HepG2 (cell line): Measurements from ENCODE around the gene DIP2C. TPM values are rescaled to one million over a fixed set of nuclear protein-coding genes. Genes with fewer than 3 reads are reported as not detected.

ENCODE experiments used
- ATAC-seq: fragments of 200-7000 bp; cut with Tn5 transposase; 3 replicates; pipeline ENCODE4 v1.9.1; 2020; ENCODE audit warnings: mild to moderate bottlenecking, moderate library complexity
- BruUV-seq: library from RNA; stranded (reverse); fragments of 400-500 nt; replicated peaks from 2 replicates; lab custom pipeline; 2021; lab: Mats Ljungman, UMichigan
- CTCF ChIA-PET: fragments of 300-600 bp; formaldehyde crosslinking; extraction: SDS; loops from one replicate; lab custom pipeline; 2021; ENCODE audit warnings: low total read pairs, inconsistent platforms, low intra/inter-chr PET ratio; lab: Yijun Ruan, JAX
- POLR2A ChIA-PET: fragments of 350-600 bp; sonication (Branson Sonifier 250); formaldehyde crosslinking; loops from one replicate; lab custom pipeline; 2020; ENCODE audit warnings: antibody characterized with exemption, inconsistent platforms; lab: Yijun Ruan, JAX
- DNase-seq: peaks from one replicate; pipeline ENCODE4 v3.0.0-alpha.2; 2015; ENCODE audit warnings: low spot score
- FAIRE-seq: peaks from 3 replicates; lab custom pipeline; 2011; peaks lifted over from hg19 to GRCh38; lab: Jason Lieb, UNC
- H2AFZ ChIP-seq: one replicate; pipeline ENCODE4 v1.6.1; 2011; ENCODE audit warnings: low read length, inconsistent platforms
- H3K27ac ChIP-seq: fragments of 300-600 bp; 3 replicates; pipeline ENCODE4 v1.8.0; 2011; ENCODE audit warnings: mixed run types, mild to moderate bottlenecking, mixed read lengths, low read length, inconsistent platforms; ENCODE audit not compliant: insufficient read depth; ENCODE audit errors: extremely low read length
- H3K27me3 ChIP-seq, 2 experiments: fragments of 200-600 bp in 1 of 2; 2 replicates in 1 of 2; 3 replicates in 1 of 2; pipeline versions ENCODE4 v1.6.0 to v1.8.0; 2011; ENCODE audit warnings: low read length in 2 of 2, mild to moderate bottlenecking in 2 of 2, moderate library complexity in 2 of 2, inconsistent platforms in 1 of 2; ENCODE audit not compliant: insufficient read depth in 2 of 2, control insufficient read depth in 1 of 2
- H3K36me3 ChIP-seq, 2 experiments: fragments of 200-600 bp in 1 of 2; replicated peaks in 1 of 2; 2 replicates in 1 of 2; 3 replicates in 1 of 2; pipeline versions ENCODE4 v1.5.1 to v1.8.0; 2011; ENCODE audit warnings: low read length in 2 of 2, inconsistent platforms in 1 of 2; ENCODE audit not compliant: insufficient read depth in 2 of 2, control insufficient read depth in 1 of 2
- H3K4me1 ChIP-seq: 2 replicates; pipeline ENCODE4 v1.5.1; 2012; ENCODE audit warnings: low read length, inconsistent platforms; ENCODE audit not compliant: insufficient read depth
- H3K4me2 ChIP-seq: 2 replicates; pipeline ENCODE4 v1.6.0; 2011; ENCODE audit warnings: low read depth, low read length, inconsistent platforms
- H3K4me3 ChIP-seq, 3 experiments: fragments of 200-600 bp in 1 of 3; sonication (generic), shearing (Covaris generic) in 1 of 3; replicated peaks in 1 of 3; 2 replicates each; pipeline ENCODE4 v1.5.1; 2011 to 2016; ENCODE audit warnings: low read length in 3 of 3, inconsistent platforms in 2 of 3, low read depth in 2 of 3, mild to moderate bottlenecking in 2 of 3, control low read depth in 1 of 3, mixed read lengths in 1 of 3; ENCODE audit not compliant: insufficient read depth in 1 of 3
- H3K79me2 ChIP-seq: one replicate; pipeline ENCODE4 v1.6.1; 2011; ENCODE audit warnings: low read length, inconsistent platforms; ENCODE audit not compliant: insufficient read depth
- H3K9ac ChIP-seq: 2 replicates; pipeline ENCODE4 v1.6.0; 2011; ENCODE audit warnings: mild to moderate bottlenecking, low read depth, low read length, inconsistent platforms; ENCODE audit not compliant: insufficient read depth
- H3K9me3 ChIP-seq: 2 replicates; pipeline ENCODE4 v1.5.1; 2012; ENCODE audit warnings: mild to moderate bottlenecking, low read length
- H4K20me1 ChIP-seq: 2 replicates; pipeline ENCODE4 v1.6.0; 2011; ENCODE audit warnings: inconsistent platforms, mild to moderate bottlenecking, low read length, moderate library complexity; ENCODE audit not compliant: insufficient read depth
- NFE2 ChIP-seq: sonication (generic); formaldehyde crosslinking; IDR thresholded peaks from 2 replicates; pipeline ENCODE4 v1.4.0; 2020; ENCODE audit warnings: missing genetic modification reagents
- SMAD3 ChIP-seq: sonication (generic); formaldehyde crosslinking; IDR thresholded peaks from 2 replicates; pipeline ENCODE4 v1.4.0; 2020; ENCODE audit warnings: missing genetic modification reagents
- SMYD3 ChIP-seq: sonication (generic); formaldehyde crosslinking; IDR thresholded peaks from 2 replicates; pipeline ENCODE4 v1.8.1; 2023; ENCODE audit warnings: mild to moderate bottlenecking, missing genetic modification reagents
- ZBTB1 ChIP-seq: sonication (generic); formaldehyde crosslinking; IDR thresholded peaks from 2 replicates; pipeline ENCODE4 v1.4.0; 2020; ENCODE audit warnings: missing genetic modification reagents, borderline replicate concordance
- ZBTB2 ChIP-seq: sonication (generic); formaldehyde crosslinking; IDR thresholded peaks from 2 replicates; pipeline ENCODE4 v1.8.0; 2022; ENCODE audit warnings: low read depth, missing genetic modification reagents
- ZKSCAN8 ChIP-seq: IDR thresholded peaks from 2 replicates; pipeline ENCODE4 v1.6.1; 2016; ENCODE audit warnings: borderline replicate concordance, missing genetic modification reagents, missing compliant biosample characterization
- ZNF296 ChIP-seq: sonication (generic); formaldehyde crosslinking; conservative IDR thresholded peaks from 2 replicates; pipeline ENCODE4 v1.5.0; 2020; ENCODE audit warnings: mild to moderate bottlenecking, missing genetic modification reagents
- WGBS: methylation state at CpG from one replicate; pipeline ENCODE4 v1.1.6; 2017; ENCODE audit warnings: low lambda C conversion rate; 5-methylcytosine and 5-hydroxymethylcytosine counted together
- in situ Hi-C: cut with HindIII; loops from 2 replicates; pipeline ENCODE4 v1.10.0; 2017; ENCODE audit warnings: low pct_unique_long_range_greater_than_20kb; ENCODE audit not compliant: extremely low pct_ligation_motif_present
- intact Hi-C: fragments of 100-400 bp; cut with micrococcal nuclease; formaldehyde crosslinking; loops from one replicate; pipeline ENCODE4 v1.10.0; 2022; ENCODE audit not compliant: unreplicated experiment
- polyA plus RNA-seq, 8 experiments: library from polyadenylated mRNA; depleted of rRNA in 3 of 8; stranded (reverse) in 7 of 8; unstranded in 1 of 8; fragments of >200 nt; fragmentation: Illumina TruSeq in 4 of 8; extraction: Trizol in 4 of 8; gene quantifications; 2 replicates each; pipeline versions ENCODE4 v1.2.1 to v1.2.3, GENCODE V29; 2011 to 2016; ENCODE audit warnings: low read depth in 4 of 8, missing spikeins in 1 of 8, mixed read lengths in 1 of 8; ENCODE audit not compliant: insufficient read depth in 1 of 8
- total RNA-seq, 5 experiments: library from RNA; depleted of rRNA; stranded (reverse); fragments of >200 nt; fragmentation: Illumina TruSeq; extraction: Trizol; gene quantifications; 2 replicates each; pipeline ENCODE4 v1.2.3, GENCODE V29; 2016; ENCODE audit warnings: low read depth in 1 of 5
- TF ChIP-seq, protein P1 (sequence below): sonication (generic); formaldehyde crosslinking; IDR thresholded peaks from 2 replicates; pipeline ENCODE4 v1.4.0; 2020; ENCODE audit warnings: missing genetic modification reagents
- TF ChIP-seq, protein P2 (sequence below): sonication (generic); formaldehyde crosslinking; IDR thresholded peaks from 2 replicates; pipeline ENCODE4 v1.4.0; 2020; ENCODE audit warnings: mild to moderate bottlenecking, missing genetic modification reagents

The DIP2C gene
- total and polyA plus RNA-seq, 2 of the 13 experiments (the other 11 are each of a cell fraction or from before 2014, with no cell fraction given), result 2.2 to 2.7 TPM

GRCh38 chr10:639001-639750 lies 50.3 kb downstream of the DIP2C start:
- Histone ChIP-seq H3K9ac (no peak overlapping the region), H3K27me3 (no peaks in the 10 kb centered on the region), H3K36me3 (no peaks in the 10 kb centered on the region), H3K4me2 (no peak overlapping the region), H2AFZ (no peak overlapping the region), H4K20me1 (no peaks in the 10 kb centered on the region), H3K4me3 (no peak overlapping the region), H3K9me3 (no peaks in the 10 kb centered on the region), H3K4me1 (peaks cover 3% of the 10 kb centered on the region), H3K27ac (no peak overlapping the region), H3K79me2 (no peaks in the 10 kb centered on the region)
- POLR2A ChIA-PET, result no interaction called here
- DNase-seq (no peak), ATAC-seq (no peak), FAIRE-seq (no peak)
- intact Hi-C loops (no loop called here), in situ Hi-C loops (no loop called here)
- TF ChIP-seq, protein P1, sequence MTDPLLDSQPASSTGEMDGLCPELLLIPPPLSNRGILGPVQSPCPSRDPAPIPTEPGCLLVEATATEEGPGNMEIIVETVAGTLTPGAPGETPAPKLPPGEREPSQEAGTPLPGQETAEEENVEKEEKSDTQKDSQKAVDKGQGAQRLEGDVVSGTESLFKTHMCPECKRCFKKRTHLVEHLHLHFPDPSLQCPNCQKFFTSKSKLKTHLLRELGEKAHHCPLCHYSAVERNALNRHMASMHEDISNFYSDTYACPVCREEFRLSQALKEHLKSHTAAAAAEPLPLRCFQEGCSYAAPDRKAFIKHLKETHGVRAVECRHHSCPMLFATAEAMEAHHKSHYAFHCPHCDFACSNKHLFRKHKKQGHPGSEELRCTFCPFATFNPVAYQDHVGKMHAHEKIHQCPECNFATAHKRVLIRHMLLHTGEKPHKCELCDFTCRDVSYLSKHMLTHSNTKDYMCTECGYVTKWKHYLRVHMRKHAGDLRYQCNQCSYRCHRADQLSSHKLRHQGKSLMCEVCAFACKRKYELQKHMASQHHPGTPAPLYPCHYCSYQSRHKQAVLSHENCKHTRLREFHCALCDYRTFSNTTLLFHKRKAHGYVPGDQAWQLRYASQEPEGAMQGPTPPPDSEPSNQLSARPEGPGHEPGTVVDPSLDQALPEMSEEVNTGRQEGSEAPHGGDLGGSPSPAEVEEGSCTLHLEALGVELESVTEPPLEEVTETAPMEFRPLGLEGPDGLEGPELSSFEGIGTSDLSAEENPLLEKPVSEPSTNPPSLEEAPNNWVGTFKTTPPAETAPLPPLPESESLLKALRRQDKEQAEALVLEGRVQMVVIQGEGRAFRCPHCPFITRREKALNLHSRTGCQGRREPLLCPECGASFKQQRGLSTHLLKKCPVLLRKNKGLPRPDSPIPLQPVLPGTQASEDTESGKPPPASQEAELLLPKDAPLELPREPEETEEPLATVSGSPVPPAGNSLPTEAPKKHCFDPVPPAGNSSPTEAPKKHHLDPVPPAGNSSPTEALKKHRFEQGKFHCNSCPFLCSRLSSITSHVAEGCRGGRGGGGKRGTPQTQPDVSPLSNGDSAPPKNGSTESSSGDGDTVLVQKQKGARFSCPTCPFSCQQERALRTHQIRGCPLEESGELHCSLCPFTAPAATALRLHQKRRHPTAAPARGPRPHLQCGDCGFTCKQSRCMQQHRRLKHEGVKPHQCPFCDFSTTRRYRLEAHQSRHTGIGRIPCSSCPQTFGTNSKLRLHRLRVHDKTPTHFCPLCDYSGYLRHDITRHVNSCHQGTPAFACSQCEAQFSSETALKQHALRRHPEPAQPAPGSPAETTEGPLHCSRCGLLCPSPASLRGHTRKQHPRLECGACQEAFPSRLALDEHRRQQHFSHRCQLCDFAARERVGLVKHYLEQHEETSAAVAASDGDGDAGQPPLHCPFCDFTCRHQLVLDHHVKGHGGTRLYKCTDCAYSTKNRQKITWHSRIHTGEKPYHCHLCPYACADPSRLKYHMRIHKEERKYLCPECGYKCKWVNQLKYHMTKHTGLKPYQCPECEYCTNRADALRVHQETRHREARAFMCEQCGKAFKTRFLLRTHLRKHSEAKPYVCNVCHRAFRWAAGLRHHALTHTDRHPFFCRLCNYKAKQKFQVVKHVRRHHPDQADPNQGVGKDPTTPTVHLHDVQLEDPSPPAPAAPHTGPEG, result no peak
- TF ChIP-seq ZNF296 (CRISPR knock-in tag) (no peak), SMYD3 (CRISPR knock-in tag) (no peak), ZBTB1 (CRISPR knock-in tag) (no peak), ZKSCAN8 (CRISPR knock-in tag) (no peak), NFE2 (CRISPR knock-in tag) (no peak), SMAD3 (no peak), ZBTB2 (CRISPR knock-in tag) (no peak)
- TF ChIP-seq, protein P2, sequence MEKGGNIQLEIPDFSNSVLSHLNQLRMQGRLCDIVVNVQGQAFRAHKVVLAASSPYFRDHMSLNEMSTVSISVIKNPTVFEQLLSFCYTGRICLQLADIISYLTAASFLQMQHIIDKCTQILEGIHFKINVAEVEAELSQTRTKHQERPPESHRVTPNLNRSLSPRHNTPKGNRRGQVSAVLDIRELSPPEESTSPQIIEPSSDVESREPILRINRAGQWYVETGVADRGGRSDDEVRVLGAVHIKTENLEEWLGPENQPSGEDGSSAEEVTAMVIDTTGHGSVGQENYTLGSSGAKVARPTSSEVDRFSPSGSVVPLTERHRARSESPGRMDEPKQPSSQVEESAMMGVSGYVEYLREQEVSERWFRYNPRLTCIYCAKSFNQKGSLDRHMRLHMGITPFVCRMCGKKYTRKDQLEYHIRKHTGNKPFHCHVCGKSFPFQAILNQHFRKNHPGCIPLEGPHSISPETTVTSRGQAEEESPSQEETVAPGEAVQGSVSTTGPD (CRISPR knock-in tag), result no peak
- BruUV-seq, result no TSS peak
- CTCF ChIA-PET, result no interaction called here
- WGBS, result 93% methylated on average over 35 of the region's 42 CpGs
